GM10248 (cell line): ENCODE measurements around the gene SRPRB.

Experiments
- CTCF ChIA-PET: fragments of 300-600 bp; sonication (Branson Sonifier 250); formaldehyde crosslinking; extraction: SDS; loops from one replicate; lab custom pipeline; 2021; ENCODE audit warnings: antibody characterized with exemption; lab: Yijun Ruan, JAX
- POLR2A ChIA-PET: fragments of 350-650 bp; sonication (Branson Sonifier 250); formaldehyde crosslinking; extraction: SDS; loops from one replicate; lab custom pipeline; 2020; ENCODE audit warnings: antibody characterized with exemption; lab: Yijun Ruan, JAX
- DNase-seq: peaks from one replicate; pipeline ENCODE4 v3.0.0; 2012; ENCODE audit errors: extremely low spot score
- TF ChIP-seq, protein P1 (sequence below): IDR thresholded peaks from 2 replicates; pipeline ENCODE4 v1.5.1; 2012; ENCODE audit warnings: mild to moderate bottlenecking, low read depth; ENCODE audit errors: extremely low read depth, missing control alignments, control extremely low read depth

The SRPRB gene

GRCh38 chr3:133835961-133836360 is 30.3 kb downstream of the SRPRB start:
- no peak for DNase-seq
- ChIA-PET POLR2A (no interaction called here), CTCF (interaction anchor here (1.0 kb wide), 1 partner anchor 18 kb away, joined by 4 read pairs; no protein-coding TSS in a partner anchor)
- TF ChIP-seq, protein P1, sequence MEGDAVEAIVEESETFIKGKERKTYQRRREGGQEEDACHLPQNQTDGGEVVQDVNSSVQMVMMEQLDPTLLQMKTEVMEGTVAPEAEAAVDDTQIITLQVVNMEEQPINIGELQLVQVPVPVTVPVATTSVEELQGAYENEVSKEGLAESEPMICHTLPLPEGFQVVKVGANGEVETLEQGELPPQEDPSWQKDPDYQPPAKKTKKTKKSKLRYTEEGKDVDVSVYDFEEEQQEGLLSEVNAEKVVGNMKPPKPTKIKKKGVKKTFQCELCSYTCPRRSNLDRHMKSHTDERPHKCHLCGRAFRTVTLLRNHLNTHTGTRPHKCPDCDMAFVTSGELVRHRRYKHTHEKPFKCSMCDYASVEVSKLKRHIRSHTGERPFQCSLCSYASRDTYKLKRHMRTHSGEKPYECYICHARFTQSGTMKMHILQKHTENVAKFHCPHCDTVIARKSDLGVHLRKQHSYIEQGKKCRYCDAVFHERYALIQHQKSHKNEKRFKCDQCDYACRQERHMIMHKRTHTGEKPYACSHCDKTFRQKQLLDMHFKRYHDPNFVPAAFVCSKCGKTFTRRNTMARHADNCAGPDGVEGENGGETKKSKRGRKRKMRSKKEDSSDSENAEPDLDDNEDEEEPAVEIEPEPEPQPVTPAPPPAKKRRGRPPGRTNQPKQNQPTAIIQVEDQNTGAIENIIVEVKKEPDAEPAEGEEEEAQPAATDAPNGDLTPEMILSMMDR, result no peak

- TF ChIP-seq, protein P1, result no peak
- no peak for DNase-seq
- ChIA-PET POLR2A (no interaction called here), CTCF (interaction anchor here (1.0 kb wide), 1 partner anchor 18 kb away, joined by 4 read pairs; no protein-coding TSS in a partner anchor)
Observed at GRCh38 chr3:133836497-133837158, 31.0 kb downstream of the SRPRB start.

DNA sequence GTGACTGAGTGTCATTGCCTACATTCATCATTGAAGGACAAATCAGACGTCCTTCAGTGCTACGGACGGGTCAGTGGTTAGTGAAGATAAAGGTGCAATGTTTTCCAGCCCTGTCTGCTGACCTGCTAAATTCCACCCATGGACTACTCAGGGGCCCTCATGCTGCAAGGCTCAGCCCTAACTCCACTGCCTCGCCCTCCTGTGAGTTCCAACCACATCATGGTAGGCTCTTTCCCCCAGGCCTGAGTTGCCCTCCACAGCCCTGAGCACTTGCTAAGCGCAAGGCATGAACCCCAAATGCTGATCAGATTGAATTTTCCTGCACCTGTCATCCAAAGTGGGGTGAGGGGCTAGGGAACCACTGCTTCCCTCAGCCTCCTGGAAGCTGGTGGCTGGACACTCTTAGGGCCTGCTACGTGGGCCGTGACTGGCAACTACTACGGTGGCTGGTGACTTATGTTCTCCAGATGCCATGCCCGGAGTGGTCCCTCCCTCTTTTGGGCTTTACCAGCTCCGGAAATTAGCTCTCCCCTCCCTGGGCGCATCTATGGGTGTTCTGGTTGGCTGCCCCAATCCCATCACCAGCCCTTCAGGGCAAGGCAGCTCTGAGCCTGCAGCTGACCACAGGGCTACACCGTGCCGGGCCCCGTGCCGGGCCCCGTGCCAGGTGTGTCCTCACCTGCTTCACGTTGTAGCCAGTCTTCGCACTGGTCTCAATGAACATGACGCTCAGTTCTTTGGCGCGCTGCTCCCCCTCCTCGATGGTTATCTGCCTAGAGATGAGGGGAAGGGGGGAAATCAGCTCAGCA is 32.1 kb downstream of the SRPRB start:
- ChIA-PET POLR2A (no interaction called here), CTCF (no interaction called here)
- TF ChIP-seq, protein P1, result no peak
- no peak for DNase-seq

GRCh38 chr3:133838296-133838789 is 32.7 kb downstream of the SRPRB start:
- TF ChIP-seq, protein P1, result no peak
- POLR2A ChIA-PET, result no interaction called here
- CTCF ChIA-PET, result no interaction called here
- DNase-seq, result no peak

DNA sequence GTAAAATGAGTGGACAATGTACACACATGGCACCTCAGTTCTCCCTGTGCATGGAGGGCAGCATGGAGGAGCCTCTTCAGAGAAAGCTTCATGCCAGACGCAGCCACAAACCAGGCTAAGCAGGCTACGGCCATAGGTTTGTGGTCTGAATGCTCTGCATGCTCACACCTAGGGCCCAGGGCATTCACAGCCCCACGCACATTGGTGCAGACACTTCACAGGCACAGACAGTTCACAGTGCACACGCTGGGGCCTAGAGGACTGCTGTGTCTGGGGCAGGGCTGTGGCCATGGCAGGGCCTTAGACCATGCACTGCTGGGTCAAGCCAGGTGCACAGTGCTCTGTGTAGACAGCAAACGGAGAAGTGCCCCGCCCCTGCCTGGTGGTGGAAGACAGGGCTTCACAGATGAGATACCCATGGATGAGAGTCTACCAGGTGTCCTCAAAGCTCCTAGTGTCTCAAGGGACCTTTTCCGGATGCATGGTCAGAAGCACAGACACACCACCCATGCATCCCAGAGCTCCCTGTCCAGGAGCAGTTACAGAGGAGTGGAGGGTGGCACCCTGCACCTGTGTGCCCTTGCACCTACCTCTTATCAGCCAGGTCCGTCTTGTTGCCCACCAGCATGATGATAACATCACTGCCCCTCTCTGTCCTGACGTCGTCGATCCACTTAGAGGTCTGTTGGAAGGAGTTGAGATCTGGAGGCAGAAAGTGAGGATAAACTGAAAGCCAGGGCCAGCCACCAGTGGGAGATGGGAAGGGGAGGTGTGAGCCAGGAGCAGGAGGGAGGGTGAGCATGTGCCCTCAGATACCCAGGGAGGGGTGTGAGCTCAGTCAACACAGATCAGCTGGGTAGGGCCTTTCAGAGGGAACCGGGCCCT is 33.5 kb downstream of the SRPRB start:
- POLR2A ChIA-PET, result no interaction called here
- CTCF ChIA-PET, result interaction anchor here (0.8 to 1.3 kb wide), 2 partner anchors 11 to 21 kb away, joined by 3 to 5 read pairs; no protein-coding TSS in a partner anchor
- TF ChIP-seq, protein P1, result no peak
- no peak for DNase-seq
